Measurements from ENCODE around the gene DPYSL3.

GRCh38 chr5:147455822-147456450 lies 53.9 kb downstream of the DPYSL3 start:
- TF ChIP-seq CTCF (IDR thresholded peaks at IDR 0.05) (no peak), ZFX (IDR thresholded peaks at IDR 0.05; ENCODE audit: borderline replicate concordance) (no peak)
